HG03139 (cell line): ENCODE results near the gene NCOR2.

Source experiments
- ATAC-seq: cut with Tn5 transposase; IDR thresholded peaks from one replicate; pipeline ENCODE4 v1.9.1; 2021; ENCODE audit not compliant: unreplicated experiment

NCOR2 gene

GRCh38 chr12:124566997-124567672, at the start of gene NCOR2:
NCOR2 (minus strand) TSS chr12:124567612; CDS start chr12:124495251, 72,361 bp downstream.
- peak; percentile 18 for ATAC-seq

GRCh38 chr12:124616394-124617221, 49.2 kb upstream of the NCOR2 start:
- no peak for ATAC-seq

GRCh38 chr12:124614512-124615292, 47.3 kb upstream of the NCOR2 start:
- ATAC-seq = no peak

GRCh38 chr12:124613151-124613585, 45.8 kb upstream of the NCOR2 start:
- ATAC-seq = no peak

GRCh38 chr12:124612410-124612680, 44.9 kb upstream of the NCOR2 start:
- no peak for ATAC-seq

- ATAC-seq = no peak
These were observed 44.4 kb upstream of the NCOR2 start for GRCh38 chr12:124611559-124612409.

GRCh38 chr12:124610629-124611558, 43.5 kb upstream of the NCOR2 start:
- ATAC-seq = no peak

- no peak for ATAC-seq
These were observed 42.7 kb upstream of the NCOR2 start for GRCh38 chr12:124610021-124610612.

GRCh38 chr12:124609041-124609989, 41.9 kb upstream of the NCOR2 start:
- ATAC-seq = peak; percentile 82

- peak; percentile 15 for ATAC-seq
These were observed 41.0 kb upstream of the NCOR2 start for GRCh38 chr12:124608450-124608870.

- ATAC-seq = no peak
These were observed 40.4 kb upstream of the NCOR2 start for GRCh38 chr12:124607681-124608425.

- no peak for ATAC-seq
These were observed 38.7 kb upstream of the NCOR2 start for GRCh38 chr12:124605883-124606774.

- no peak for ATAC-seq
These were observed 37.9 kb upstream of the NCOR2 start for GRCh38 chr12:124605150-124605882.

GRCh38 chr12:124604264-124604680, 36.9 kb upstream of the NCOR2 start:
- ATAC-seq = no peak

GRCh38 chr12:124603831-124604251, 36.4 kb upstream of the NCOR2 start:
- ATAC-seq = no peak

GRCh38 chr12:124603100-124603541, 35.7 kb upstream of the NCOR2 start:
- no peak for ATAC-seq
